HL-60 (cell line): ENCODE measurements around the gene PAX9.

ENCODE experiments used
- GABPA ChIP-seq: IDR thresholded peaks from 2 replicates; pipeline ENCODE4 v1.6.1; 2012; ENCODE audit warnings: low read depth
- POLR2AphosphoS5 ChIP-seq: IDR thresholded peaks from 2 replicates; pipeline ENCODE4 v1.6.1; 2012; ENCODE audit warnings: low read depth
- REST ChIP-seq: IDR thresholded peaks from 2 replicates; pipeline ENCODE4 v1.6.1; 2012; ENCODE audit warnings: low read depth; ENCODE audit not compliant: insufficient replicate concordance
- SPI1 ChIP-seq: IDR thresholded peaks from 2 replicates; pipeline ENCODE4 v1.6.1; 2012; ENCODE audit warnings: low read depth, mild to moderate bottlenecking, borderline replicate concordance
- TF ChIP-seq, protein P1 (sequence below): IDR thresholded peaks from one replicate; pipeline ENCODE4 v1.5.1; 2011; ENCODE audit warnings: low read length, control low read depth, inconsistent platforms; ENCODE audit not compliant: insufficient read depth

GRCh38 chr14:36720657-36721056 is 59.0 kb downstream of the PAX9 start:
- TF ChIP-seq, protein P1, sequence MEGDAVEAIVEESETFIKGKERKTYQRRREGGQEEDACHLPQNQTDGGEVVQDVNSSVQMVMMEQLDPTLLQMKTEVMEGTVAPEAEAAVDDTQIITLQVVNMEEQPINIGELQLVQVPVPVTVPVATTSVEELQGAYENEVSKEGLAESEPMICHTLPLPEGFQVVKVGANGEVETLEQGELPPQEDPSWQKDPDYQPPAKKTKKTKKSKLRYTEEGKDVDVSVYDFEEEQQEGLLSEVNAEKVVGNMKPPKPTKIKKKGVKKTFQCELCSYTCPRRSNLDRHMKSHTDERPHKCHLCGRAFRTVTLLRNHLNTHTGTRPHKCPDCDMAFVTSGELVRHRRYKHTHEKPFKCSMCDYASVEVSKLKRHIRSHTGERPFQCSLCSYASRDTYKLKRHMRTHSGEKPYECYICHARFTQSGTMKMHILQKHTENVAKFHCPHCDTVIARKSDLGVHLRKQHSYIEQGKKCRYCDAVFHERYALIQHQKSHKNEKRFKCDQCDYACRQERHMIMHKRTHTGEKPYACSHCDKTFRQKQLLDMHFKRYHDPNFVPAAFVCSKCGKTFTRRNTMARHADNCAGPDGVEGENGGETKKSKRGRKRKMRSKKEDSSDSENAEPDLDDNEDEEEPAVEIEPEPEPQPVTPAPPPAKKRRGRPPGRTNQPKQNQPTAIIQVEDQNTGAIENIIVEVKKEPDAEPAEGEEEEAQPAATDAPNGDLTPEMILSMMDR = no peak
- TF ChIP-seq POLR2AphosphoS5 (no peak), GABPA (no peak), REST (no peak), SPI1 (no peak)
